HG02759 (cell line): ENCODE measurements around the gene MANF.

Experiments
- ATAC-seq: cut with Tn5 transposase; IDR thresholded peaks from one replicate; pipeline ENCODE4 v1.9.1; 2021; ENCODE audit warnings: mild to moderate bottlenecking, moderate library complexity; ENCODE audit not compliant: unreplicated experiment

MANF gene

DNA sequence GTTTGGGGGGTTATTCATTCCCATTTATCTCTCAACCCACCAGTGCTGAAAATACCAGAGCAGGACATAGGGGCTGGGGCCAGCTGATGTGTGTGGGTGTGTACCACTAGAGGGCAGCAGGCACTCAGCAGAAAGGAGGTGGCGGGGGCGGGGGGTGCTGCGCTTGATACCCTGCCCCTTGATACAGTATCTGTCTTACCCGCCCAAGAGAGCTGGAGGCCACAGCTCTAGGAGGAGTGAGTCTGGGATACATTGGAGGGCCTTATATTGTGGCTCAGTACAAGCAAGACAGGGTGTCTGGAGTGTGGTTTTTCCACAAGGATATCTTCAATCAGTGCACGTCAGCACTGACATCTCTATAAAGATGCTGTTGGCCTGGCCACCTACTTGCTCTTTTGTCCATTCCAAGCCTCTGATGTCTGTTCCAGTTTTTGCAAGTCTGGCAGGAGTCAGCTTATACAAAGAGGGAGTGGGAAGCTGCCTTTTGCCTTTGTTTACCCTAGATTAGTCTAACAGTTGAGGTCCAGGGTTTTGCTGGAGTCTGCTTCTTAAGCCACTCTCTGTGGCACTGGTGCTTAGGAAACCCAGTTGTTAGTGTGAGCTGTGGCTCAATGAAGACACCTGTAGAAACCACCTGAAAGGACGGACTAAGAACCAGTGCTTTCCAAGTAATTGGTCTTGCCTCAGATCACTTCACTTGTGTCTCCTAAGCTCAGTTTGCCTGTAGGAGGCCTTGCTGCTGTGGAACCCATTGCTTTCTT lies 4.5 kb downstream of the MANF start:
- ATAC-seq: no peak

DNA sequence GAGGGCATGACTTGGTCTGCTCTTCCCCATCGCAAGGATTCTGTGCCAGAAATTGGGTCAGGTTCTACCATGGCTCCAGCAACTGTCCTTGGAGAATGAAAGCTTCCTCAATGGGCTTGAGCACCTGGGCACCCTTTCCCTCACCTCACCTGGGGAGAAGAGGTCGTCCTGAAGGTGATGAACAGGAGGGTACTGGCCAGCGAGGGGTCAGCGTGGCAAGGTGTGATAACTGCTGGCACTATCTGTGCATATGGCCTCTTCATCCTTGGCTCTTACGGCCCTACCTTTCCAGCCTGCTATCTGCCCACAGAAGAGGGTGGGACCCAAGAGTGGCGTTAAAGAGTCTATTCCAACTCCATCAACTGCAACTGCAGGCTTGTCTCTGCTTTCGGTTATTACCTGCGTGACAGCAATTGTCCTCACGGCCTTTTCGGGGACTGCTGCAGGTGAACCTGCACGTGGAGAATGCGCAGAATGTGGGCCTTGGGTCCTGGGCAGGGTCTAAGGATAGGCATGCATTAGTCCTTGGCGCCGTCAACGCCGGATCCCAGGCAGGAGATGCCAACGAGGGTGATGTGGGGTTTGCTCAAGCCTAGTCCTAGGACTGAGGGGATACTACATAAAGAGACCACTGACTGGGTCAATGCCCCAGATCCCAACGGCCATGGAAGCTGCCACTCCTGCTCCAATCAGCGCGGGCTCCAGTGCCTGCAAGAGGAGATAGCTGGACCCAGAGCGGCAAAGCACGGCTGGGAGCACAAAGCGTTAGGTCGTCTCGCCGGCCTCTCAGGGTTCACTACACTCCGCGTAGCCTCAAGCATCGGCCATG lies 5.4 kb downstream of the MANF start:
- ATAC-seq: no peak

DNA sequence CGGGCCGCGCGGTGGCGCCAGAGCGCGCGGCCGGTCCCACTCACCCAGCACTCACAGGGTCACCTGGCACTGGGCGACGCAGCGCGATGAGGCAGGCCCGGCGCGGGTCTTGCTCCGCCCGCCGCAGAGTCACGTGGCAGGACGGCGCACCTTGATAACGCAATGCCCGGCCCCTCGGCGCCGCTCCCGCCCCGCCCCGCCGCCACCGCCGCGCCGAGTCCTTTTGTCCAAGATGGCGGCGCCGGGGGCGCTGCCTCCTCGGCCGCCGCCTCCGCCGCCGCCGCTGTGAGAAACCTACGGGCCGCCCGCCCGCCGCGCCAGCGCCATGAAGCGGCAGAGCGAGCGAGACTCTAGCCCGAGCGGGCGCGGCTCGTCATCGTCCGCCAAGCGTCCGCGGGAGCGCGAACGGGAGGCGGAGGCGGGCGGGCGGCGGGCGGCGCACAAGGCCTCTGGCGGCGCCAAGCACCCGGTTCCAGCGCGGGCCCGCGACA lies 6.0 kb downstream of the MANF start, which contains the start of gene RBM15B:
TSS of gene RBM15B (plus strand) at position 211 of the 491 bp plus-strand sequence. CDS start at position 326, 115 bp downstream.
- peak; percentile 93 for ATAC-seq

DNA sequence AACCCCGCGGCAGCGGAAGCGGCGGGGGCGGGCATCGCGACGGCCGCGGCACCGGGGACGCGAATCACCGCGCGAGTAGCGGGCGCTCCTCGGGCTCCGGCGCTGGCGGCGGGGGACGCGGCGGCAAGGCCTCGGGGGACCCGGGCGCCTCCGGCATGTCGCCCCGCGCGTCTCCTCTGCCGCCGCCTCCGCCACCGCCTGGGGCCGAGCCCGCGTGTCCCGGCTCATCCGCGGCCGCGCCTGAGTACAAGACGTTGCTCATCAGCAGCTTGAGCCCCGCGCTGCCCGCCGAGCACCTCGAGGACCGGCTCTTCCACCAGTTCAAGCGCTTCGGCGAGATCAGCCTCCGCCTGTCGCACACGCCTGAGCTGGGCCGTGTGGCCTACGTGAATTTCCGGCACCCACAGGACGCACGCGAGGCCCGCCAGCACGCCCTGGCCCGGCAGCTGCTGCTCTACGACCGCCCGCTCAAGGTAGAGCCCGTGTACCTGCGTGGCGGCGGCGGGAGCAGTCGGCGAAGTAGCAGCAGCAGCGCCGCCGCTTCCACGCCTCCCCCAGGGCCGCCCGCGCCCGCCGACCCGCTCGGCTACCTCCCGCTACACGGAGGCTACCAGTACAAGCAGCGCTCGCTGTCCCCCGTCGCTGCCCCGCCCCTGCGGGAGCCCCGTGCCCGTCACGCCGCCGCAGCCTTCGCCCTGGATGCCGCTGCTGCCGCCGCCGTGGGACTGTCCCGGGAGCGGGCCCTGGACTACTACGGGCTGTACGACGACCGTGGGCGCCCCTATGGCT lies 6.7 kb downstream of the MANF start:
- ATAC-seq: peak; percentile 17

DNA sequence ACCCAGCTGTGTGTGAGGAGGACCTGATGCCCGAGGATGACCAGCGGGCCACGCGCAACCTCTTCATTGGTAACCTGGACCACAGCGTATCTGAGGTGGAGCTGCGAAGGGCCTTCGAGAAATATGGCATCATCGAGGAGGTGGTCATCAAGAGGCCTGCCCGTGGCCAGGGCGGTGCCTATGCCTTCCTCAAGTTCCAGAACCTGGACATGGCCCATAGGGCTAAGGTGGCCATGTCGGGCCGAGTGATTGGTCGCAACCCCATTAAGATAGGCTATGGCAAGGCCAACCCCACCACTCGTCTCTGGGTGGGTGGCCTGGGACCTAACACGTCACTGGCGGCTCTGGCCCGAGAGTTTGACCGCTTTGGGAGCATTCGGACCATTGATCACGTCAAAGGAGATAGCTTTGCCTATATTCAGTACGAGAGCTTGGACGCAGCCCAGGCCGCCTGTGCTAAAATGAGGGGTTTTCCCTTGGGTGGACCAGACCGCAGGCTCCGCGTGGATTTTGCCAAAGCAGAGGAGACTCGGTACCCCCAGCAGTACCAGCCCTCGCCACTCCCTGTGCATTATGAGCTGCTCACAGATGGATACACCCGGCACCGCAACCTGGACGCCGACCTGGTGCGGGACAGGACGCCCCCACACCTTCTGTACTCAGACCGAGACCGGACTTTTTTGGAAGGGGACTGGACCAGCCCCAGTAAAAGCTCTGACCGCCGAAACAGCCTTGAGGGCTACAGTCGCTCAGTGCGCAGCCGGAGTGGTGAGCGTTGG lies 7.5 kb downstream of the MANF start:
- ATAC-seq: no peak

DNA sequence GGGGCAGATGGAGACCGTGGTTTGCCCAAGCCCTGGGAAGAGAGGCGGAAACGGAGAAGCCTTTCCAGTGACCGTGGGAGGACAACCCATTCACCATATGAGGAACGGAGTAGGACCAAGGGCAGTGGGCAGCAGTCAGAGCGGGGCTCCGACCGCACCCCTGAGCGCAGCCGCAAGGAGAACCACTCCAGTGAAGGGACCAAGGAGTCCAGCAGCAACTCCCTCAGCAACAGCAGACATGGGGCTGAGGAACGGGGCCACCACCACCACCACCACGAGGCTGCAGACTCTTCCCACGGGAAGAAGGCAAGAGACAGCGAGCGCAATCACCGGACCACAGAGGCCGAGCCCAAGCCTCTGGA lies 8.0 kb downstream of the MANF start:
- no peak for ATAC-seq

DNA sequence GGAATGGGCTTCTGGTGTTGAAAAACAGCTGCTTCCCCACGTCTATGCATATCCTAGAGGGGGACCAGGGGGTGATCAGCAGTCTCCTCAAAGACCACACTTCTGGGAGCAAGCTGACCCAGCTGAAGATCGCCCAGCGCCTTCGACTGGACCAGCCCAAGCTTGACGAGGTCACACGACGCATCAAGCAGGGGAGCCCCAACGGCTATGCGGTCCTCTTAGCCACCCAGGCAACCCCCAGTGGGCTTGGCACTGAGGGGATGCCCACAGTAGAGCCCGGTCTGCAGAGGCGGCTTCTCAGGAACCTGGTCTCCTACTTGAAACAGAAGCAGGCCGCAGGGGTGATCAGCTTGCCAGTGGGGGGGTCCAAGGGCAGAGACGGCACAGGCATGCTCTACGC lies 8.5 kb downstream of the MANF start:
- ATAC-seq: no peak

DNA sequence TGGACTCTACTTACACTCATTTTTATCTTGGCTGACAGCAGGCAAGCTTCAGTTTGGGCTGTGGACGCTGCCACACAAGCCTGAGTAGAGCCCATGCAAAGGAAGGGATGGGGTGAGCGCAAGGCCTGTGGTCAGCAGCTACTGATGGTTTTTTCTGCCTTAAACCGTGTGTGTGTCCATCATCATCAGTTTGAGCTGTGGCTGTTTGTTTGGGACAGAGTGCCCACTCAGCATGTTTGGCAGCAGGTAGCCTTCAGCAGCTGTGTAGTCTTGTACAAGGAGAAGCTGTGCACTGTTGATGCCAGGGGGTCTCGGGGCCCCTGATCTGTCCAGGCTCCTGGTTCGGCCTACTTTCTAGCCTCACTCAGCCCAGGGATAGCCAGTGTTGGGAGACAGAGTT lies 9.4 kb downstream of the MANF start:
- no peak for ATAC-seq

DNA sequence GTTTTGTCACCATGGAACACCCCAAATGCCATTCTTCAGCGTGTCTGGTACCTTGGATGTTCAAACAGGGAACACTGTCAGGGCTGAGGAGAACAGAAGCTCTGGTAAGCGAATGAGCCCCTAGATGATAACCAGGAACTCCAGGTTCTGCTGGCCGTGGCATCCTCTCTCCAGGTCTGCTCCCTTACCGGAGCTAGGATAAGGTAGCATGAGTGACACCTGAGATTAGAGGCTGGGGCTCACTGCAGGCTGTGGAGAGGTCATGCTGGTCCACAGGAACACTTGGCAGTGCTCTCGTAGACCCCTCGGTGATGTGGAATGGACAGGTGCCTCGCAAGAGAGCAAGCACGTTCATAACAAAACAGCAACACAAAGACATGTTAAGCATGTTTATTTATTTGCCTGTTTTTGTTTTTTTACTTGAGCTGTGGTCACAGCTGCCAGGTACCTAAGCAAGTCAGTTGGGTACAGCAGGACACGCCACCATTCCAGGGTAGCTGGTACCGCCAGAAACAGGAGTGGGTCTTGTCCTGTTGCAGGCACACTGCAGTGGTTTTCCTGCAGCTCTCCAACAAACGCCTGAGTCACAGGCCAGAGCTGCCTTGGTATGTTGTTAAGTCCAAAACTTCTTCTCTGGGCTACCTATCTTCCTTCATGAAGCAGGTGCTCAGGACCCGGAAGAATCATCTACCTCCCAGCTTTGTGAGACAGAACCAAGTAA lies 10.6 kb downstream of the MANF start:
- ATAC-seq: no peak

DNA sequence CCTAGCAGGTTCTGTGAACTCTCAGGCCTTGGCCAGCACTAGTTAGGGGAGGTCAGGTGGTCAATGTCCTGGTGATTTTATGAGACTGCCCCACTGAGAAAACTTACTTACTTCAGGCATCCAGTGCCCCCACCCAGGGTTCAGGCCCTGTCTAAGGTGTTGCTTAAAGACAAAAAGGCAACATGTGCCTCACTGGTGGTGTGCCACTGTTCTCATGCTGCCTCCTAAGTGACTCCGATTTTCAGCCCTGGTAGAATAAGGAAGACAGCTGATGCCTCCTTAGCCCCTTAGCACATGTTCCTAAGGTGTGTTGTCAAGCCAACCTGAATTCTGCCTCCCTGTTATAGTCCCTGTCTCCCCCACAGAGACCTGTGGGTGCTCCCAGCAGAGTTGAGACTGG lies 11.3 kb downstream of the MANF start:
- no peak for ATAC-seq

DNA sequence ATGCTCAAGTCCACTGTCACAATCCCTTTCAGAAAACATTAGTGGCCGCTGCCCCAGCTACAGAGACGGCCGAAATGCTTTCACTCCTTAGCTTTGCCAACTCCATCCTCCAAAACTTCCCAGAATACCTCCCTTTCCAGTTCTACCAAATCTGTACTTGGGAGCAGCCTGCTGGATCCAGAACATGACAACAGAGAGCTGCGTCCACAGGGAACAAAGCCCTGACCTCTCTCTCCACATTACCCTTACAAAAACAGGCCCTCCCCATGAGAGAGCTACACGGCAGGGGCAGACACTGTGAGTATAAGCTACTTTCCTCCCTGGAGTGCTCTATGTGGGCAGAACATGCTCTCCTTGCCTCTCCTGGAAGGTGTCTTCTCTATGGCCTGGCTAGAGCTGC lies 12.3 kb downstream of the MANF start:
- ATAC-seq: no peak

DNA sequence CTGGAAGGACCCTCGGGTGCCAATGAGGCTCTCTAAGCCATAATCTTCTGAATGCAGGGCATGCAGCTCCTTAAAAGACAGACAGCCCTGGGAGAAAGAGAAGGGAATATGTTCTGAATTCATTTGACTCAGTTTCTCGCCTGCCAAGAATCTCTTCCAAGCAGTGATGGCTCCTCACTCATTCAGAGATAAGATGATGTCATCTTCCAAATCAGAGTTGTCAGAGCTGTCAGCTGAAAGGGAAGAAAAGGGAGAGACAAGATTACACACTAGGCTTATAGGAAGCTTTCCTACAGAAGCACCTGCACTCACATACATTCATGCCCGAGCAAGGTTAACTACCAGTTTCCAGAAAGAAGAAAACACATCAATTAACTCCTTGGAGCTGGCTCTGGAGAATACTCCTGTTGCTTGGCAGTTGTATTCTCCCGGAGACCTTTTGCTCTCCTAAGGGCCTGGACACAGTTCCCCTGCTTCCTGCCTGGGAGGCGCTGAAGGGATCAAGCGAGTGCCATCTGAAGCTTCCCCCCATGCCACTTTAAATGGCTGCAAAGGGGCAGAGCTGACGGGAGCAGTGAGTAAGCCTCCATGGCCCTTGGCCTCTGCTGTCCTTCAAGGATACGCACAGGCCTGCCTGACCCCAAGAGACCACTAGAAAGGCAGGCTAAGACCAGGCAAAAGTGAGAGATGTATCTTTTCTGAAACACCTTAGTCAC lies 13.7 kb downstream of the MANF start:
- ATAC-seq: no peak

DNA sequence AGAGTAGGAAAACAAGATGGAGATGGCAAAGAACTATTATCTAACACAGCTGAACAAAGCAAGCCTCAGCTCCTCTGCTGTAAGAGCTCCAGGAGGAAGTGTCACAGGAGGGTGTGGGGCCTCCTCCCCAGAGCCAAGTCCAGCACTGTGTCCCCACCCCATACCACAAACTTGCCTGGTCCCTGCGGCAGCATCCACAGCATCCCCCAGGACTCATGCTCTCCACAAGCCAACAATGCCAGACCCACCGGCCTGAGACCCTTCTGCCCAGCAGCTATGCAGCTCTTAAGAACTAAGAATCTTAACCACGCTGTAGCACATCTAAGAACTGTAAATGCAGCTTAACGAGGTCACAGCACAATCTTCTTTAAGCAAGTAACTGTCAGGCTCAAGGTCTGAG lies 15.1 kb downstream of the MANF start:
- no peak for ATAC-seq

DNA sequence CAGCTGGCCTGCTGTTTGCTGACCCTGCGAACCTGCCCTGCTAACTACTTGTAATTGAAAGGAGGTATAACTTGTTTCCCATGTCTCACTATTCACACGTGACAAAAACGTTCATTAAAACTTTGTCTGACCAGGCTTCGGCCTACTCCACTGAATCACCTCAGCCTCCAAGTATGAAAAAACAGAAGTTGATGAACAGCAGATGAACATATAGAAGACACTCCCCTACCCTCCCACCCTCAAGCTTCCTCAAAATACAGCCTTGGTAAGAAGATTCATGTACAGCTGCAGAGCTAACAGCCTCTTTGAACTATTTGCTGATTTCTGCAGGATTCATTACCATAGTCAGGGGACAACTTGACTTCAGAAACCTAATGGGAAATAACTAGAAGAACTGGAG lies 16.6 kb downstream of the MANF start:
- ATAC-seq: no peak

DNA sequence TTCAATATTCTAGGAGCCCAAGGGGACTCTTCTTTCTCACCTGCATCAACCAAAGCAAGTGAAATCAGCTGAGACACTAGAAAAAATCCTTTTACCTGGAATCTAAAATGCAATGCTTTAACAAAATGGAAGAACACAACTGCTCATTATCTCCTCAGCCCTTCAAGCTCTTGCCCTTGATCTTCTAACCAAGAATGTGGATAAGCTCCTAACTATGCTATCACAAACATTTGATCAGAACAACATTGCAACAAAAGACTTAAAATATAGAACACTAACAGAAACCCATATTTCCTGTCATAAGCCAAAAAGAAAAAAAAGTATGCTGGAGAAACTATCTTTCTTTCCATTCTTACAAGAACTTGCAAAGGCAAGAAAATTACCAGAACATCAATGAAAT lies 18.6 kb downstream of the MANF start:
- no peak for ATAC-seq

DNA sequence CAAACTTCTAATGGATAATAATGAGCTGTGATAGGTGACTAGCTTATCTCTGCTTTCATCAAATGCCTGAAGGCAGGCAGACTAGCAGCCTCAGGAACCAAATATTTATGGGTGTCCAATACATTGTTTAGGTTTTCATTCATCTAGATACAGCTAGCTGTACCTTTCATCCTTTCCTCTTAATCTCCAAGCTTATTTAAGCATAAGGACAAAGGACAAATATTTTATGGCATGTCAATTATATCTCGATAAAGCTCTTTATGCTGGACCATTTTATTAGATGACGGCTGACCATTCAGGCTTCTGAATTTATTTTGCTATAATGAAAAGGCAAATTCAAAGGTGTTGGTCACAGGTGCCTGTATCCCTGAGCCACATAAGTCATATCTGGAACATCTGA lies 22.9 kb downstream of the MANF start:
- no peak for ATAC-seq

DNA sequence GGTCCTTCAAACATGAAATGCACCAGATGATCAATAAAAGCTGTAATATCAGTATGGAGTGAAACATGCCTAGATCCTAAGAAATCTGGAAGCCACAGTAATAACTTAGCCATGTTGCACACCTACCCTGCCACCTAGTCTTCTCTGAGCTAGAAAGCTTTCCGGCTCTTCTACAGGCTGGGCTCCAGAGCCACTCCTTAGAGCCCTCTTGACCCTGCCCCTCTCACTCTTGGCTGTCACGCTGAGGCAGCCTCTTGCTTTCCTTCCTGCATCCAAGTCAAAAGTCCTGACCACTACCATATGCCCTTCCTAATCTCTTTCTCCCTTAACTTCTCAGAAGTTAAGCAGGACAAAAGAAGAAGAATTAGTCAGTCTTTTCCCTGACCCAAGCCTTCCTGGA lies 23.7 kb downstream of the MANF start:
- no peak for ATAC-seq

DNA sequence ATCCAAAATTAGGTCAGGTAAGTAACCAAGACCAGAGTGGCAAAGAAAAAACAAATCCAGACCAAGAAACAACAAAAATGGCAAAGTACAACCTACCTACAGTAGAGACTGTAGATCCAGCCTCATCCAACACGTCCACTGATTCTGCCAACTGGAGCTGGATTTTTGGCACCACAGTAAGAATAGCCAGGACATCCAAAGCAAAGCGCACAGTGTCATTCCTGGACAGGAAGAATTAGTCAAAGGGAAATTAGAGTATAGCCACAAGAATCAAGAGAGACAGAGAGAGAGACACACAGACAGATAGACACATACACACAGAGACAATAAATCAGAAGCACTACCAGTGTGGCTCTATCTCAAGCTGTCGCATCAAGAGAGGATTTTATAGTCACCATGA lies 37.1 kb downstream of the MANF start:
- ATAC-seq: no peak

DNA sequence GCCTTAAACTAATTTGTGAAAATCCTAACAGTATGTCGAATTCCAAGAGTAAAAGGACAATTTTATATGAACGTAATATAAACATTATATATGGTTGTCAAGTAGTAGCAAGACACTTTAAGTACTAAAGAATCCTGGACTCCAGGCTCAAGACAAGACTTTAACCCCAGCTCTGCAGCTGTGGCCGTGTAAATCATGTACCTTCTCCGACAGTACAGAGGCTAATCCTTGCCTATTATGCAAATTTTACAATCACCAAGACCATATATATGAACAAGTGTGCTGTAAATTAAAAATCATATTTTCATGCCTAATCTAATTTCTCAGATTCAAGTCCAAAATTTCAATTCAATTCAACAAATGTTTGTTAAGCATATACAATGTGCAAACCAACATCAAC lies 41.8 kb downstream of the MANF start:
- ATAC-seq: no peak
